SKM-1 (cell line): ENCODE data around the gene SPDL1.

Experiments used
- DNase-seq: peaks from one replicate; lab custom pipeline; 2025; ENCODE audit not compliant: unreplicated experiment; lab: John Stamatoyannopoulos, UW

SPDL1 gene

GRCh38 chr5:169629847-169630548 lies 46.4 kb downstream of the SPDL1 start:
- DNase-seq: no peak

GRCh38 chr5:169631360-169631759 lies 47.8 kb downstream of the SPDL1 start:
- DNase-seq: no peak

GRCh38 chr5:169632946-169633345 lies 49.4 kb downstream of the SPDL1 start:
- no peak for DNase-seq

GRCh38 chr5:169634606-169635005 lies 51.0 kb downstream of the SPDL1 start:
- no peak for DNase-seq

- no peak for DNase-seq
Observed at GRCh38 chr5:169635936-169636335, 52.4 kb downstream of the SPDL1 start.

GRCh38 chr5:169636477-169637084 lies 53.0 kb downstream of the SPDL1 start:
- DNase-seq: peak; percentile 56

- DNase-seq: peak; percentile 56
Observed at GRCh38 chr5:169637085-169637548, 53.5 kb downstream of the SPDL1 start, which contains the start of gene DOCK2. DOCK2 (plus strand) TSS chr5:169637275; CDS start chr5:169637327, 52 bp downstream.

GRCh38 chr5:169637549-169638121 lies 54.1 kb downstream of the SPDL1 start:
- peak; percentile 45 for DNase-seq

GRCh38 chr5:169641253-169641652 lies 57.7 kb downstream of the SPDL1 start:
- no peak for DNase-seq

GRCh38 chr5:169646856-169647255 lies 63.3 kb downstream of the SPDL1 start:
- DNase-seq: no peak

- DNase-seq: peak; percentile 18
Observed at GRCh38 chr5:169647566-169647965, 64.0 kb downstream of the SPDL1 start.

- DNase-seq: no peak
Observed at GRCh38 chr5:169648725-169649310, 65.2 kb downstream of the SPDL1 start.

GRCh38 chr5:169649486-169649885 lies 65.9 kb downstream of the SPDL1 start:
- DNase-seq: no peak

- DNase-seq: no peak
Observed at GRCh38 chr5:169650701-169651331, 67.2 kb downstream of the SPDL1 start.

- DNase-seq: no peak
Observed at GRCh38 chr5:169651526-169651925, 68.0 kb downstream of the SPDL1 start.

GRCh38 chr5:169652057-169652456 lies 68.5 kb downstream of the SPDL1 start:
- no peak for DNase-seq

GRCh38 chr5:169653091-169653490 lies 69.5 kb downstream of the SPDL1 start:
- DNase-seq: no peak
